Parietal lobe (tissue), 2 donors: ENCODE measurements around the gene DNAJB4. TPM values are rescaled to one million over a fixed set of nuclear protein-coding genes. Genes with fewer than 3 reads are reported as not detected.

ENCODE experiments used
- small RNA-seq: library from RNA; depleted of rRNA; stranded (forward); fragments of <200 nt; gene quantifications from one replicate; pipeline ENCODE3, GENCODE V24; 2014; ENCODE audit warnings: low replicate concordance
- total RNA-seq: library from RNA; depleted of rRNA; stranded (reverse); fragments of >200 nt; gene quantifications from one replicate; pipeline ENCODE4 v1.2.3, GENCODE V29; 2014

DNAJB4 gene
- 35.4 TPM for total RNA-seq

DNA sequence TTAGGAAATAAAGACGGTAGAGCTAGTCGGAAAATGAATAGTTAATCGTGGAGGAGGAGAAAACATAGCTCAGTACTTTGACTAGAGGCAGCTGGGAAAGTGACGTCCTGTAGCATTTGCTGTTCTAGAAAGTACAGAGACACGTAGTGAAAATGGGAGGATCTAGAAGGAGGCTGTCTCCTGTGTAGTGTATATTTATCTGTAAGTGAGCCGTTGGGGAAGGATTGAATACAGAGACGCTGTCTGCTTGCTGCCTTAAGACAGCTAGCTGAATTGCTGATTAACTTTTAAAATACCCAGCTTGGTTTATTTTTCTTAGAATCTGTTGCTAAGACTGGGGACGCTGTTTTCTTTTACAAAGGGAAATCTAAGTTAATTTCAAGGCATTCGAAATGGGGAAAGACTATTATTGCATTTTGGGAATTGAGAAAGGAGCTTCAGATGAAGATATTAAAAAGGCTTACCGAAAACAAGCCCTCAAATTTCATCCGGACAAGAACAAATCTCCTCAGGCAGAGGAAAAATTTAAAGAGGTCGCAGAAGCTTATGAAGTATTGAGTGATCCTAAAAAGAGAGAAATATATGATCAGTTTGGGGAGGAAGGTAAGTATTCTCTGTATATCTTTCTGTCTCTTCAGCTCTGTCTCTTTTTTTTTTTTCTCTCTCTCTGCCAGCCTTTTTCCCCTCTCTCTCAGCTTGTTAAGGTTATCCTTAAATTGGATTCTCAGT, at the start of gene DNAJB4:
Gene DNAJB4 (plus strand): TSS at position 221 of the 729 bp plus-strand sequence. CDS start 172 bp downstream, at position 393.

DNA sequence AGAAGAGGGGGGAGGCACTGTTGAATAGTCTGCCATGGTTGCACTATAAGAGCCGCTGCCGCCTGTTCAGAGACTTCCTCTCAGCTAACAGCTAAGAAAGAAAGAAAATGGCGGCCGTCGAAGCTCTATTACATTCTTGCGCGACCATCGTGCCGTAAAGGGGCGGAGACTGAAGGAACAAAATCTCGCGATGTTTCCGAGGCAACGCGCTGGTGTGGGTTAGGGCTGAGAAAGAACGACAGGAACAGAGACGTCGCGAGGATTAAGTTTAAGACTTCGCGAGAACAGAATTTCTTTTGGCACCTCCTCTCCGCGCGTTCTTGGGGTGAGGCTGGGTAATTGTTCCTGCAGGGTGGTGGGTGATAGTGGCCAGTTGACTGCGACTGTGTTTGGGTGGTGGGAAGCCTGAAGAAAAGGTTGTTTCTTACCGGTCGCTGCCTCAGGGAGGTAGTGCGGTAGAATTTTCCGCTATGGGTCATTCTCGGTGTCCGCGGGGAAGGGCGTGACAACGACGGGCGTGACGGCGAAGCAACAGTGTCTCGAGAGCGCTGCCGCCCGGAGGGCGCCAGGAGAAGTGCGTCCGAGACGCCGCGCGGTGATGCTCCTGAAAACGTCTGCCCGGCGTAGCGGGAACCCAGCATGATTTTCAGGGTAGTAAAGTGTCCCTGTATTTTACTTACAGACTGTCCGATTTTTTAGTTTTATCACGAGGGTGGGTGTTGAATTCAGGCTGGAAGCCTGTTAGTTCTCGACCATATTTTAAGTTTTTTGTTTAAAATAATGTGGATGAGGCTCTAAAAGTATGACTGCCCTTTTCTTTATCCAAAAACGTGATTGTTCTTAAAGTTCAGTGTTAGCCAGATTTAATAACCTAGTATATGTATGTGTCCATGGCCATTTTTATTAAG, 25.5 kb upstream of the DNAJB4 start, which contains the start of gene FUBP1:
Gene FUBP1 (minus strand): TSS at position 104 of the 908 bp plus-strand sequence. CDS start 68 bp downstream, at position 36.

DNA sequence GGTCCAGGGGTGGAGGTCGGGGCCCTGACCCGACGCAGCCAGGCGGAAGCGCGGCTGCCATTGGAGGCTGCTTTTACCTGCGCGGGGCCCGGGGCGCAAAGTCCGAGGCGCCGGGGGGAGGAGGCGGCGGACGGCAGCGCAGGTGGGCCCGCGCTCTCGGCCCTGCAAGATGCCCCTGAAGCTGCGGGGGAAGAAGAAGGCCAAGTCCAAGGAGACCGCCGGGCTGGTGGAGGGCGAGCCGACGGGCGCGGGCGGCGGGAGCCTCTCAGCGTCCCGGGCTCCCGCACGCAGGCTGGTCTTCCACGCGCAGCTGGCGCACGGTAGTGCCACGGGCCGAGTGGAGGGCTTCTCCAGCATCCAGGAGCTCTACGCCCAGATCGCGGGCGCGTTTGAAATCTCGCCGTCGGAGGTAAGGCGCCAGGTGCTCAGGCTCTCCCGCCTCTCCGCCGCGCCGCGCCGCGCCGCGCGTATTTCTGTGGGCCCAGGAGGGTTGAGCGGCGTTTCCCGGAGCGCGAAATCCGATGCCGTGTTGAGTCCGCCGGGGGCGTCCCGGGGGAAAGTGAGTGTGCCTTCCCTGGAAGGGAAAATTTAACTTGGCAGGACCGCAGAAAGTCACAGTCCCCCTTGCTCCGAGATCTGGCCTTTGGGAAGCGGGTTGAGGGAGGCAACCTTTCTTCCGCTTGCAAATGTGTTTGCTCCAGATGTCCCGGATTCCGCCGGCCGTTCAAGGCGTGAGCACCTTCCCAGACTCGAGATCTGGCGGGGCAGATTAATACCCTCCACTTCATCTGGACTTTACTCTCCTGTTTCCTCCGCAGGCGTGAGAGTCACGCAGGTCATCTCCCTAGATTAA, 41.4 kb downstream of the DNAJB4 start, which contains the start of gene GIPC2:
Gene GIPC2 (plus strand): TSS at position 41 of the 853 bp plus-strand sequence. CDS start 129 bp downstream, at position 170.

Small RNA genes lying within 50 kb of the gene (small RNA-seq; reads per million reads assigned to genes)
- 0.46 reads per million, percentile 40 among the genes with 10 or more reads in this experiment for gene AC103591.3

Other genes with a start within 250 kb of the DNAJB4 start
- gene USP33, start 245.1 kb upstream of the DNAJB4 start, total RNA-seq, result 267 TPM
- 25.0 TPM for gene MIGA1, start 225.3 kb upstream of the DNAJB4 start, total RNA-seq
- gene NEXN, start 116.3 kb upstream of the DNAJB4 start, total RNA-seq, result 0.94 TPM
- 495 TPM for gene FUBP1, start 25.9 kb upstream of the DNAJB4 start, total RNA-seq
- 0.31 TPM for gene GIPC2, start 41.0 kb downstream of the DNAJB4 start, total RNA-seq